ENCODE results near the gene ASB1.

ASB1 gene

DNA sequence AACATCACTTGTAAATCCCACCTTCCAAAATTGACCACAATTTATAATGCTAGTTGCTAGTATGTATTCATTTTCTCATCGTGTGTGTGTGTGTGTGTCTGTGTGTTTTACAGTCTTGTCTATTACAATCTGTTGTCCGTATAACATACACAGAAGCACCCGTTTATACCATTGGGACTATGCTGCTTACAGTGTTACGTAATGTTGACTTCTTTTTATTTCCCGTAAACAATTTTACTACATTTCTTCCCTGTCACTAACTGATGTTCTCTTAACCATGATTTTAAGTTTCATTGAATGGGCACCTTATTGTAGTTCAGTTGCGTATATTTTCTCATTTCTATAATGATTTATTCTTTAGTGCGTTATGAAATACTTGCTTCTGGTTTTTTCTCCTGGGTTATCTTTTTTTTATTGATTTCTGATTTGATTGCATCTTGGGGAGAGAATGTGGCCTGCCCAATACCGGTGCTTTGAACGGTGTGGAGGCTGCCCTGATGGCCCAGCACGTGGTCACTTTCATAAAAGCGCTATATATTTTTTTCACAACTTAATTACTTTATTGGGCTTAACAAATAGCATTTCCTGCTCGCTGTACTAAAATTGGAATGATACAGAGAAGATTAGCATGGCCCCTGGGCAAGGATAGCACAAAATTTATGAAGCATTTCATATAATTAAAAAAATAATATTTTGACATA, 14.5 kb upstream of the ASB1 start:
- FAIRE-seq = no peak

DNA sequence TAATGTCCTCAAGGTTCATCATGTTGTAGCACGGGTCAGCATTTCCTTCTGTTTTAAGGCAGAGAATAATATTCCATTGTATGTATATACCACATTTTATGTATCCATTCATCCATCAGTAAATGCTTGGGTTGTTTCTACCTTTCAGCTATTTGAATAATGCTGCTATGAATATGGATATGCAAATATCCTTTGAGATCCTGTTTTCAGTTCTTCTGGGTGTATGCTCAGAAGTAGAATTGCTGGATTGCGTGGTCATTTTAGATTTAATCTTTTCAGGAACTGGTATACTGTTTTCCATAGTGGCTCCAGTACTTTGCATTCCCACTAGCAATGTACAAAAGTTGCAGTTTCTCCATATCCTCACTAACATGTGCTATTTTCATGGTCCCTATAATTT, 13.4 kb upstream of the ASB1 start:
- no peak for FAIRE-seq
- DNase-seq (ENCODE audit: insufficient read length, low spot score) = no peak
- TF ChIP-seq POLR2A (IDR thresholded peaks at IDR 0.05; ENCODE audit: low read depth, low read length) (no peak), PAX5 (IDR thresholded peaks at IDR 0.05; ENCODE audit: insufficient read depth, low read length, severe bottlenecking) (no peak), TAF1 (IDR thresholded peaks at IDR 0.05; ENCODE audit: low read depth, low read length) (no peak), SPI1 (IDR thresholded peaks at IDR 0.05; ENCODE audit: low read depth, low read length) (no peak), POU2F2 (IDR thresholded peaks at IDR 0.05; ENCODE audit: low read depth, low read length) (no peak), POLR2AphosphoS5 (IDR thresholded peaks at IDR 0.05; ENCODE audit: low read depth, low read length) (no peak)

More for the DNA sequence above, 14.5 kb upstream of the ASB1 start:
- DNase-seq (ENCODE audit: insufficient read length, low spot score) = no peak
- TF ChIP-seq SPI1 (IDR thresholded peaks at IDR 0.05; ENCODE audit: low read depth, low read length) (no peak), POLR2AphosphoS5 (IDR thresholded peaks at IDR 0.05; ENCODE audit: low read depth, low read length) (no peak), PAX5 (IDR thresholded peaks at IDR 0.05; ENCODE audit: insufficient read depth, low read length, severe bottlenecking) (no peak), TAF1 (IDR thresholded peaks at IDR 0.05; ENCODE audit: low read depth, low read length) (no peak), POU2F2 (IDR thresholded peaks at IDR 0.05; ENCODE audit: low read depth, low read length) (no peak), POLR2A (IDR thresholded peaks at IDR 0.05; ENCODE audit: low read depth, low read length) (no peak)

- DNase-seq (ENCODE audit: insufficient read length, low spot score) (no peak), FAIRE-seq (no peak)
- TF ChIP-seq TAF1 (IDR thresholded peaks at IDR 0.05; ENCODE audit: low read depth, low read length) = no peak
- no peak for TF ChIP-seq POLR2A (IDR thresholded peaks at IDR 0.05; ENCODE audit: low read depth, low read length)
- TF ChIP-seq PAX5 (IDR thresholded peaks at IDR 0.05; ENCODE audit: insufficient read depth, low read length, severe bottlenecking) = no peak
- no peak for TF ChIP-seq POU2F2 (IDR thresholded peaks at IDR 0.05; ENCODE audit: low read depth, low read length)
- no peak for TF ChIP-seq POLR2AphosphoS5 (IDR thresholded peaks at IDR 0.05; ENCODE audit: low read depth, low read length)
- no peak for TF ChIP-seq SPI1 (IDR thresholded peaks at IDR 0.05; ENCODE audit: low read depth, low read length)
These were observed 11.5 kb upstream of the ASB1 start for GRCh38 chr2:238415036-238415764.

DNA sequence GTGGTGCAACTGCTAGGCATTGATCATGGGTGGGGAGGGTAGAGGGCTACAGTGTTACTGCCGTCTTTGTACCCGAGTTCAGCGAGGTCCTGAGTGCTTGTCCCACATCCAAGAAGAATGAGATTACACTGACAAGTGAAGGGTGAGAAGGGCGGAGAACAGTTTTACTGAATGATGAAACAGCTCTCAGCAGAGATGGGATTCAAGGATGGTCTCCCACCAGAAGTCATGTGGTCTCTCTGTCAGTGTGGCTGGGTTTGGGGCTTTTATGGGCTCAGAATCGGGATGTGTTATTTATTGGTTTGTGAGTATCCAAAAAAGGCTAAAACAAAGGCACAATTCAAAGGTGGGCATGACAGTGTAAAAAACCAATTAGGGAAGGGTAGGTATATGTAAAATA, 10.8 kb upstream of the ASB1 start:
- TF ChIP-seq SPI1 (IDR thresholded peaks at IDR 0.05; ENCODE audit: low read depth, low read length) (no peak), POLR2AphosphoS5 (IDR thresholded peaks at IDR 0.05; ENCODE audit: low read depth, low read length) (no peak)
- DNase-seq (ENCODE audit: insufficient read length, low spot score) (no peak), FAIRE-seq (no peak)

DNA sequence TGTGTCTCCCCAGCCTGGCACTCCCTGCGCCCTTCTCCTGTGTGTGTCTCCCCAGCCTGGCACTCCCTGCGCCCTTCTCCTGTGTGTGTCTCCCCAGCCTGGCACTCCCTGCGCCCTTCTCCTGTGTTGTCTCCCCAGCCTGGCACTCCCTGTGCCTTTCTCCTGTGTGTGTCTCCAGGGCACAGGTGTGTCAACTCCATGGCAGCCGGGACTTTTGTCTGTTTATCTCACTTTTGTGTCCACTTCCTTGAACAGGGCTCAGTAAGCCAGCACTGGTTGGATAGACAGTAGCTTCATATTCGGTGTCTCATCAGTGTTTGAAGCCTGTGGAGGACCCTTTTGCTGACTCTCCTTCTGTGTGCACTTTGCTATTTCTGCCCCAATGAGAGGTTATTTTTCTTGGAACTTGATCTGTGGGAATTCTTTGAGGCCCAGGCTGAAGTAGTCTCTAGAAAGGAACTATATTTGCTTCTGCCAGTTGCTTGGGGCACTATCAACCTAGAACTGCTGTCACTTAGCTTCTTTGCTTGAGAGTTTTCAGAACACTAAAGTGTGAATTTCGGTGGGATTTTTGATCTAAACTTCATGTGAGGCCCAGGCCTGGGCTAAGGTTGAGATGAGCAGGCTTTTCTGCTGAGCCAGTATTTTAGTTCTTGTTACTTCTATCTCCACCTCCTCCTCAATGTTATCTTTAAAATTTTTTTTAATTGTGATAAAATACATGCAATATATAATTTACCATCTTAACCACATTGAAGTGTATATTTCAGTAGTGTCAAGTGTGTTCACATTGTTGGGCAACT, 8.3 kb upstream of the ASB1 start:
- TF ChIP-seq POLR2A (IDR thresholded peaks at IDR 0.05; ENCODE audit: low read depth, low read length) = no peak
- TF ChIP-seq POLR2AphosphoS5 (IDR thresholded peaks at IDR 0.05; ENCODE audit: low read depth, low read length) = no peak
- no peak for TF ChIP-seq SPI1 (IDR thresholded peaks at IDR 0.05; ENCODE audit: low read depth, low read length)
- no peak for TF ChIP-seq POU2F2 (IDR thresholded peaks at IDR 0.05; ENCODE audit: low read depth, low read length)
- TF ChIP-seq PAX5 (IDR thresholded peaks at IDR 0.05; ENCODE audit: insufficient read depth, low read length, severe bottlenecking) = no peak
- TF ChIP-seq TAF1 (IDR thresholded peaks at IDR 0.05; ENCODE audit: low read depth, low read length) = no peak
- DNase-seq (ENCODE audit: insufficient read length, low spot score) = no peak
- no peak for FAIRE-seq

GRCh38 chr2:238418999-238419546, 7.7 kb upstream of the ASB1 start:
- no peak for TF ChIP-seq POU2F2 (IDR thresholded peaks at IDR 0.05; ENCODE audit: low read depth, low read length)
- DNase-seq (ENCODE audit: insufficient read length, low spot score) (no peak), FAIRE-seq (no peak)

GRCh38 chr2:238420442-238420841, 6.3 kb upstream of the ASB1 start:
- no peak for FAIRE-seq

GRCh38 chr2:238420878-238421694, 5.6 kb upstream of the ASB1 start:
- FAIRE-seq = no peak
- DNase-seq (ENCODE audit: insufficient read length, low spot score) = no peak
- TF ChIP-seq POLR2A (IDR thresholded peaks at IDR 0.05; ENCODE audit: low read depth, low read length) (no peak), POU2F2 (IDR thresholded peaks at IDR 0.05; ENCODE audit: low read depth, low read length) (no peak), POLR2AphosphoS5 (IDR thresholded peaks at IDR 0.05; ENCODE audit: low read depth, low read length) (no peak), SPI1 (IDR thresholded peaks at IDR 0.05; ENCODE audit: low read depth, low read length) (no peak), TAF1 (IDR thresholded peaks at IDR 0.05; ENCODE audit: low read depth, low read length) (no peak), PAX5 (IDR thresholded peaks at IDR 0.05; ENCODE audit: insufficient read depth, low read length, severe bottlenecking) (no peak)

More at GRCh38 chr2:238420442-238420841, 6.3 kb upstream of the ASB1 start:
- no peak for DNase-seq (ENCODE audit: insufficient read length, low spot score)
- no peak for TF ChIP-seq TAF1 (IDR thresholded peaks at IDR 0.05; ENCODE audit: low read depth, low read length)
- TF ChIP-seq POLR2A (IDR thresholded peaks at IDR 0.05; ENCODE audit: low read depth, low read length) = no peak
- TF ChIP-seq POLR2AphosphoS5 (IDR thresholded peaks at IDR 0.05; ENCODE audit: low read depth, low read length) = no peak
- TF ChIP-seq POU2F2 (IDR thresholded peaks at IDR 0.05; ENCODE audit: low read depth, low read length) = no peak
- TF ChIP-seq SPI1 (IDR thresholded peaks at IDR 0.05; ENCODE audit: low read depth, low read length) = no peak
- TF ChIP-seq PAX5 (IDR thresholded peaks at IDR 0.05; ENCODE audit: insufficient read depth, low read length, severe bottlenecking) = no peak

GRCh38 chr2:238421695-238422035, 5.1 kb upstream of the ASB1 start:
- no peak for FAIRE-seq
- DNase-seq (ENCODE audit: insufficient read length, low spot score) = no peak
- no peak for TF ChIP-seq POLR2A (IDR thresholded peaks at IDR 0.05; ENCODE audit: low read depth, low read length)
- no peak for TF ChIP-seq PAX5 (IDR thresholded peaks at IDR 0.05; ENCODE audit: insufficient read depth, low read length, severe bottlenecking)
- TF ChIP-seq POLR2AphosphoS5 (IDR thresholded peaks at IDR 0.05; ENCODE audit: low read depth, low read length) = no peak

Data from GM12891 (cell line).